HG03045 (cell line): Measurements from ENCODE around the gene DNER.
"Not testable (repeated sequence)": the region's sequence is repeated elsewhere in the genome, so short reads cannot be mapped to it uniquely, and the experiment has no call there.

ENCODE experiments used
- ATAC-seq: cut with Tn5 transposase; IDR thresholded peaks from one replicate; pipeline ENCODE4 v1.9.1; 2021; ENCODE audit warnings: mild to moderate bottlenecking, moderate library complexity; ENCODE audit not compliant: unreplicated experiment

Gene DNER

DNA sequence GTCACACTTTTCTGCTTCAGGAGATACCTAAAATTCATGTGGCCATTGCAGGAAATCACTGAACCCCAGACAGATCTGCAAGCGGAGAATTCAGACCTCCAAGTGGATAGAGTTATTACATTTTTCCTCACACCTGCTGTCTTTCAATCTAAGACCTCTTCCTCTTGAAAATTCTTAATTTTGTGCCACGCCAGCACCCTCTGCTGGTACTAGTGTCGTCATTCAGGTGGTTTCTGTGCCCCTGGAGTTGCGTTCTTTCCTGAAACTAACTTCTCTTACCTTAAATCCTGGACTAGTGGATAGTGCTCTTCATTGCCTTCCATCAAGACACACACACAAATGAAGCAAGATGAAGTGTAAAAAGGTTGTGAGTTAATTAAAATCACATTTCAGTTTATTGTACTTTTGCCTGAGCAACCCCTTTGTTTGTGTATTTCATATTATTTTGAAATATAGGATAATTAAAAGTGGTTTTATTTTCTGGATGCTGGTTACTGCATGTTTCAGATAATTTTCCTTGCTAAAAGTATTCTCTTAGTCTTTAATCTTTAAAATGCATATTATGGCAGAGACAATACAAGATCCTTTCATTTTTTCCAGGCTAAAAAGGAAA lies 1.6 kb upstream of the DNER start:
- ATAC-seq, result no peak

DNA sequence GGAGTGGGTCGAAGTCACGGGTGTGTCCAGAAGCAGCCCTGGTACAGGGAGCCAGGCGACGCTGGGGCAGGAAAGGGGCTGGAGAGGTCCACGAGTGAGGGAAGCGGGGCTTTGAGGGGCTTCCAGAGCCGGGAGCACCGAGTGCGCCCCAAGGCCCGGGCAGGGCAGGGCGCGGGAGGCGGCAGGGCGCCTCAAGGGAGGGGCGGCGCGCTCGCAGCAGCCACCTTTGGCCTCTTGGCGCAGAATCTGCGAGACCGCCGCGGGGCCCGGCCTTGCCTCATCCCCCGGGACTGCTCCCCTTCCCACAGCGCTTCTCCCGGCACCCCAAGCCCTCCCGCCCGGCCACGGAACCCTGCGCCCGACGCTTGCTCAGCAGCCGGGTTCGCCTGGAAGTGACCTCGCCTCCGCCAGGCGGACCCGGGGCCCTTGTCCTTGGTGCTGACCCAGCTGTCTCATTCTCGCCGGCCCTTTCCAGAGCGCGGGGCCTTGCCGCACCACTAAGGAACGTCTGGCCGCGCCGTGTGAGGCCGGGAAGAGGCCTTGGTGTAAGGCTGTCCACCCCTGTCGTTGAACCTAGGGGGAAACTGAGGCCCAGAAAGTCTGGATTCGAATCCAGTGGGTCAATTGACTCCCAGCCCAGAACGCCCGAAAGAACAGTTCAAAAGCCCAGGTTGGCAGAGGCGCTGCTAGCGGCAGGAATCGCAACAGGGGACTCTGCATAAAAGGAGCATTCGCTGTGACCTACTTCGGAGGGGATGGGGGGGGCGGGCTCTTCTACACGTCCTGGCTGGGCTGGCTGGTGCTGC lies 584 bp upstream of the DNER start:
- ATAC-seq, result peak; percentile 51

DNA sequence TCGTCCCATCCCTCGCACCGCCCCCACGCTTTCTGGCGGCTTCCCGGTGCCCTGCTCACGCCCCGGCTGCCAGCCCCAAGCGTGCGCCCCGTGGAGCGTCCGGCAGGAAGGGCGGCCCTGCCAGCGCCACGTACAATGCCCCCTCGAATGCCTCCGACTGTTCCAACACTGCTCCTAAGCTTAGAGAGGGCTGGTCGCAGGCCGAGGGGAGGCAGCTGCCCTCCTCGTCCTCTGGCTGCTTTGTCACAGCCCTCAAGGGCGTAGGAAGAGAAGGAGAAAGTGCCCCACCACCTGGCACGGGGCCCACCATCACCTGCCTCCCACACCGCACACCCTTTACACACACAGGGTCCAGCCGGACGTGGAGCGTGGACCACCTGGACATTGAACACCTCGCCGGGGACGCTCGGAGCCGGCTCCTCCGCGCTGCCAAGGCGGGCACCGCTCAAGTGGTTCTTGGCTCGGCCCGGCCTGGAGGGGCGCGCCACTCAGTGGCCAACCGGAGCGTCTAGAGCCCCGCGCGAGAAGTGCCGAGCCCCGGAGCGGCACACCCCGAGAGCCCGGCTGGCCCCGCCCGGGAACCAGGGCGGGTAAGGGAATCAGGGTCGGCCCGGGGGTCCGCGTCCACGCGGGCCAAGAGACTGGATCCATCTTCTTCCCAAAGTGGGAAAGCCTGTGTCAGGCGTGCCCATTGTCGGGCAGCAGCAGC lies 830 bp downstream of the DNER start:
- no peak for ATAC-seq

DNA sequence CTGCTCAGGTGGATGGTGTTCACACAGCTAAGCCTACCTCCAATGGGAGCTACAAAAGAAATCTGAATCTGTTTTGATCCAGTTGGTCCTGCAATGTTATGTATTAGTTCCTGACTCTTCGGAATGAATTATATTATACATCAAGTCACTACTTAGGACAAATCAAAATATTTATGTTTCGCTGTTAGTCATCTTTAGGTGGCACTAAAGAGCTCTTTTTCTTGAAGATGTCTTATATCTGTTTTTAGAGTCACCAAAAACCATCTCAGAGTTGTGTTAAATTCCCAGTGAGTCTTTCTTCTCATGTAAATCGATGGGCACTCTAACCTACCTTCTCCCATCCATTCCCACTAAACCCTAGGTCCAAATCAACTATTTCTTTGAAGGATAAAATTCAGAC lies 2.2 kb downstream of the DNER start:
- no peak for ATAC-seq

DNA sequence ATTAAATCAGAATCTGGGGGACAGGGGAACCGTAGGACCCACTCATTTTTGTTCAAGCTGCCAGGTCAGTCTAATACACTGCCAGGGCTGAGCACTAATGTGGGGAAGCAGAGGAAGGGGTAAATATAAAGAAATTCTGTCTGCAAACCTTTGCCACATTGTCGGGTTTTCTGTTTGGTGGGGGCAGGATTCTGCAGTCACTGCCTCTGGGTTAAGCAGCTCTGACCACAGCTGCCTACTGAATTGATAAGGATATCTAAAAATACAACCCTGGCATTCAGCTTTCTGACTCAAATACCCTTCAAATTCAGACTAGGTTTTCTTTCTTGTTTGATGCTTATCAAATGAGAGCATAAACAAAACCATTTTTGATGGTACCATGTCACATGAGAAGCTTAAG lies 6.0 kb downstream of the DNER start:
- no peak for ATAC-seq

DNA sequence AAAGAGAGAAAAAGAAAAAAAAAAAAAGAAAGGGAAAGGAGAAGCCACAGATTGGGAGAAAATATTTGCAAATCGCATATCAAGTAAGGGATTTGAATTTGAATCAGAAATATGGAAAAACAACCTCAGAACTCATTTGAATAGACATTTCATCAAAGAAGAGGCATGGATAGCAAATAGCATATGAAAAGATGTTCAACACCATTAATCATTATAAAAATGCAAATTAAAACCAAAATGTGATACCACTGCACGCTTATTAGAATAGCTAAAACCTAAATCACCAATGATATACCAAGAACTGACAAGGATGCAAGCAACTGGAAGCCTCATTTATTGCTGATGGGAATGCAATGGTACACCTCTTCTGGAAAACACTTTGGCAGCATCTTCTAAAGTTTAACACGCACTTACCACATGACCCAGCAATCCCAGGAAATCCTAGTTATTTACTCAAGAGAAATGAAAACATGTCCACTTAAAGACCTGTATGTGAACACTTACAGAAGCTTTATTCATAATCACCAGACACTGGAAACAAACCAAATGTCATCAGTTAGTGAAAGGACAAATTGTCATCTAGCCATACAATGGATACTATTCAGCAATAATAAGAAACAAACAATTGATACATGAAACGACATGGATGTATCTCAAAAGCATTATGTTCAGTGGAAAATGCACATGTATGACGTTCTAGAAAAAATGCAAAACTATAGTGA lies 10.3 kb downstream of the DNER start:
- no peak for ATAC-seq

DNA sequence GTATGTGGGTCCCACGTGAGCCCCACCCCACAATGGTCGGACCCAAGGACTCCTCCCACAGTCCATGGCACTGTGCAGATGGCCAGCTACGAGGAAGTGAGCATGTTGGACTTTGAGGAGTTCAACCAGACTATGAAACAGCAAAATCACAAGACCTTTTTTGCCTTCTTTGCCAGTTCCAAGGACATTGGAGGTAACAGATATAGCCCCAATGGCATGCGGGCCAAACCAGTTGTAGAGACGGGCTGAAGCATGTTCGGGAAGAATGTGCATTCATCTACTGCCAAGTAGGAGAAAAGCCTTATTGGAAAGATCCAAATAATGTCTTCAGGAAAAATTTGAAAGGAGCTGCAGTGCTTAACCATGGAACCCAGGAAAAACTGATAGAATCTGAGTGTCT lies 12.6 kb downstream of the DNER start:
- ATAC-seq, result no peak

DNA sequence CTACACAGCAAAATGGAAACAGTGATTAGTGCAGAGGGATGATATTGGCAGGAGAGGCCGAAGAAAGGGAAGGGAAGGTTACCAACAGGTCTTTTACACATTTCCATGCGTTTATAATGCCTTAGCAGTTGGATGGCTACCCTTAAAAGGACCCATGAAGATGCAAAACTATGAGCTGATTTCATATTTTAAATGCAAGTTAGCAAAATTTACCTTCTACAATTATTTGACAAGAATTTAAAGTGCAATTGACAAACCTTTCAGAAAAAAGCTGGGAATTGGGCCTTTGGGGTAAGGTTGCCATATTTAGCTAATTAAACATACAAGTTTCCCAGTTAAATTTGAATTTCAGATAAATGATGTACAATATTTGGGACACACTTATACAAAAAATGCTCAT lies 13.3 kb downstream of the DNER start:
- no peak for ATAC-seq

DNA sequence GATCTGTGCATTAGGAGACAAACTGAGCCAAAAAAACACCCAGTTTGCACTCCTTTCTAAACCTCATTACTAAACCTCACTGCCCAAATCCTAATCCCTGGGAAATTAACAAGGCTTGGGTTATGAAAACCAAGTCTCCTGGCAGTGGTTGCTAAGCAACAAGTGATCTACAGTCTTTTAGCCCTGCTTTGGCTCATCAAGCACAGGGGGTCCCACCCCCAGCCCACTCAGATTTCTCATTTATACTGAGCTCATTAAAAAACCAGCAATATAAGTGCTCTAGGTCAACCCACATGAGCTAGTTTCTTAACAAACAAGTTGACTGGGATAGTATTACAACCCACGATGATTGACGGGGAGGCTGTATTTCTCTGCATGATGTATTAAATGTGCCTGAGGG lies 18.4 kb downstream of the DNER start:
- ATAC-seq, result no peak

DNA sequence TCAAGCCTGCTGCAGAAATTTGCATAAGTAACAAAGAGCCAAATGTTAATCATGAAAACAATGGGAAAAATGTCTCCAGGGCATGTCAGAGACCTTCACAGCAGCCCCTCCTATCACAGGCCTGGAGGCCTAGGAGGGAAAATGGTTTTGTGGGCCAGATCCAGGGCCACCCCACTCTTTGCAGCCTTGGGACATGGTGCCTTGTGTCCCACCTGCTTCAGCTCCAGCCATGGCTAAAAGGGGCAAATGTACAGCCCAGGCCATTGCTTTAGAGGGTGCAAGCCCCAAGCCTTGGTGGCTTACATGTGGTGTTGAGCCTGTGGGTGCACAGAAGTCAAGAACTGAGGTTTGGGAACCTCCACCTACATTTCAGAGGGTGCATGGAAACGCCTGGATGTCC lies 20.5 kb downstream of the DNER start:
- ATAC-seq, result not testable (repeated sequence)

DNA sequence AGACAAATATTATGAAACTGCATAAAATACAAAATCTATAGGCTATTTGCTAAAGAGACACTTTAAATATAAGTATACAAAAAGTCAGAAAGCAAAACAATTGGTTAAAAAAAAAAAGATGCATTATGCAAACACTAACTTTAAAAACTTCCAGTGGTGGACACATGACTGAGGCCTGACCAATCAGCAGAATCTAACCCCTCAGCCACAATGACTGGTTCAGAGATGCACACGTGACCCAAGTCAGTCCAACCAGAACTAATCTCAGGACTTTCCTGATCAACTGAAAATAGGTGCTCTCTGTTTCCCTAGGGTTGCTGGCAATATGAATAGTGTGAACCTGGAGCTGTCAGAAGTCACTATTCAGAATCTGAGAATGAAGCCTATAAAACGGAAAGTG lies 22.7 kb downstream of the DNER start:
- ATAC-seq, result no peak

DNA sequence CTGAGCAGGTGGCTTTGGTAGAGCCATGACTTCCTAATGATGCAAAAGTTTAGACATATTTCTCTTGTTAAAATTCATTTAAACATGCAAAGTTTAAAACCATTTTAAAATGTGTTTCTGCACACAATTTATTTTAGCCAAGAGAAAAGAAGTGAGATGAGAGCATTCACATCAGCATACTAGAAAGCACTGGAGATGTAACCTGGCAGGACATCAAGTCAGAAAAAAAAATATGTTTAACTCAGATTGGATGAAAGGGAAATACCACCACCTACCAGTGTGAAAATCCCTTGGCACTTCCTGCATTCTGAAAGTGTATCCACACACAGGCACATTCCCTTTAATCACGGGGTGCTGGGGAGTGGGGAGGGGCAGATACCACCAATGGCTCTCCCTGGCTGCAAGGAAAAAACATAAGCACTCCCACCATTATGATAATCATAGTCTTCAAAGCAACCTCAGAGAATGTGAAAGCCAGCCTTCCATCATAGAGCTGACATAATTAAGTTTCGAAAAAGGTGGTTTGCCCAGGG lies 25.0 kb downstream of the DNER start:
- ATAC-seq, result no peak

DNA sequence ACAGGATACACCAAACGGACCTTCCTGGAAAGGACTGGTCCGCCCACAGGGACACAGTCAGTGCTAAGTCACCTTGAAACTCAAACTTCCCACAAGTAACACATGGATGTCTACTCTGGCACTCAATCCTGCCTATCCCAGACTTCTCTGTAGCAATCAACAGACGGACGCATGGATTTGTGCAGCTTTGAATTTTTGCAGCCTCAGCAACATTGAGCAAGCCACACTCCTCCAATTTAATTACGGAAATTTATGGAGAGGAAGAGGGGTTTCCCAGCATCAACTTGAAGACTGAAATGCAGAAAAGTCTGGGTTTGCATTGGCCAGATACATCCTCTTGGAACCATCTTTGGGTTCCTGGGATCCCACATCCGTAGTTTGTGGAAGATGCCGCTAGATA lies 26.2 kb downstream of the DNER start:
- ATAC-seq, result no peak

DNA sequence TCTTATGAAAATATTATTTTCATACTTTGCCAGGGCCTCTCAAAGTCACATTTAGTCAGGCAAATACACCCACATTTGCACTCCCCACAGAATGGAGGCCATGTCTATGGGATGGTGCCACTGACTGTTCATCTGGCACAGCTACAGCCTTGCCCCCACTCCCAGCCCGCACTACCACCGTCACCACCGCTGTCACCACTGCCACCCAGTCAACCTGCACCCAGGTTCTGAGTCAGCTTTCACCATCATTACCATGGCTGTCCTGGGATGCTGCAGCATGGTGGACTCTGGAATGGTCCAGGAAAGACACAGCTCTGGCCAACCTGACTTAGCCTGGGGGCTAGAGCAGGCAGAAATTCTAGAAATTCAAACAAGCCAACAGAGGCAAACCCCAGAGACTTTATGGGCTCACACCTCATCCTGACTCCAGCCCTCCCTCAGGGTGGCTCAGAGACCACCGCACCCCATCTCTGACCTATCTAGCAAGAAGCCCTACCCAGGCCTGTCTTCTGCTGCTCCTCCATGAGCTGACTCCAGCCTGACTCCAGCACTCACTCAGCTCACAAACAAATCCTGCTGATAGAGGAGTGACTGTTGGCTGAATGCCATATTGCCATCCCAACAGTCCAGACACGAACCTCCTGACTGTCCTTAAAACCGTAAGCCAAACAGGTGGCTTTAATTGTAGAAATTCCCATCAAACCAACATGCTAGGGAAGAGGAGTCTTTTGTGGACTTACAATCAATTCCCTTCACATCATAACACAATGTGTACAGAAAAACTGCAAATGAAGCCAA lies 28.0 kb downstream of the DNER start:
- no peak for ATAC-seq

DNA sequence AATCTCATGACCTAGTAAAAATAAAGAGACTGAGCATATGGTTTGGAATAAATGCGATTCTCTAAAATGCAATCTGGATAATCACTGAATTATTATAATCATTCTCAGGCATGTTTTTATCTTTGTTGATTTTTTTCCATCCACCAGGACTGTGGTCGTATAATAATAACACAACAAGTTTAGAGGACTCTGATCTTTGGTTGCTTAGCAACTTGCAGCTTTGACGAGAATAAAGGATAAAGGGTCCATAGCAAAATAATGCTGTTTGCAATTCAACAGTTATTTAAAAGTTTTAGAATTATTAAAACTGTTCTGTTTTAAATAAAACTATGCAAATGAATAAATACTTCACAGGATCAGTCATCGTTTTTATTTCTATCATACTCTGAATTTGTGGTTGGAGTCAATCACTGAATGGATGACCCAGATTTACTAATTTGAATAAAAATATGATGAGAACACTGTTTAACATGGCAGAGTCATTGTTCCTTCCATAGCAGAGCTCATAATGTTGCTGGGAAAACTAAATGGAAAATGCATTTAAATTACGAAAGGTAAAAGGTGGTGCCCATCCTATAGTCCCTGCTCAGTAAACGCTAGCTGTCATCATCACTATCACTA lies 29.3 kb downstream of the DNER start:
- ATAC-seq, result no peak

DNA sequence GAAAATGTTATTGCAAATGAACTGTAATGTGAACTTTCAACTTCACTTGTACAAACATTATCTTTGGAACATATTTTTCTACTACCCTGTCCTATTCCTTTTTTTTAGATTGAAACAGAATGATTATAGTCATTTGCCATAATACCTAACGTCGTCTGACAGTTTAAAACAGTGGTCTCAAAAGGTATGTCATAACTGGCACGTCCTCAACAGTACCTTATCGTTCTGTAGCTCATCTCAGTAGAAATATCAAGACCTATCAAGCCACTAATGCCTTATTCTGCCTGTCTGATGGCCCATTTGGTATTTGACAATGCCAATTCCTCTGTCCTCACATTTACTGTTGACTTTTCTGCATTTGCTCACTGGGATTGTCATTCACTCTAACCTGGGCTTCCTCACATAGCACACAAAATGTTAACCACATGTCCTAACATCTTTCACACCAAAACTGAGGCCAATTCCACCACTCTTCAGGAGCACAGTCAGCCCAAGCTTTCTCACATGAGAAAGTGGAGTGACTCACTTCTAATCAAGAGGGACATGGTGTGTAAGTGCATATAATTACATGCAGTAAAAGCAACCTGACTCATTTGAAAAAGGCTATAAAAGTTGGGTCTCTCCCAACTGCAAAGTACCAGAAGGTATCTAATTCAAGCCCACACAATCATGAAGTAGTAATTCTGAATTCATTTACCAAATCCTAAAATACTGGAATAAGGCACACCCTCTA lies 34.8 kb downstream of the DNER start:
- no peak for ATAC-seq

DNA sequence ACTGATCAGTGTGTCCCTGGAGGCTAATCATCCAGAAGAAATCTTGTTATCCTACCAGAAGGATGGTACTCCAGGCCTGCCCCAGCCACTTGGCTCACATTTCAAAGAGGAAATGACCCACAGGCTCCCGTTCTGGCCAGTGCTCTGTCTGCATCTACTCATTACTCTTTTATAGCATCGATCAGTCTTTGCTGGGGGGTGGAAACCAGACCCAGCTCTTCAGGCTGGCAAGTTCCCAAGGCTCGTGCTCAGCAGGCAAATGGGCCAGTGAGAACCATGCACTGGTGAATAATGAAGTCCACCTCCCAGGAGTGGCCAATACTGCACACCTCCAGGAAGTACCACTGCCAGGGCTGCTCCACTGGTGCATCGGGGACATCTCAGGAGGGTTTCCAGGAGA lies 38.8 kb downstream of the DNER start:
- no peak for ATAC-seq

DNA sequence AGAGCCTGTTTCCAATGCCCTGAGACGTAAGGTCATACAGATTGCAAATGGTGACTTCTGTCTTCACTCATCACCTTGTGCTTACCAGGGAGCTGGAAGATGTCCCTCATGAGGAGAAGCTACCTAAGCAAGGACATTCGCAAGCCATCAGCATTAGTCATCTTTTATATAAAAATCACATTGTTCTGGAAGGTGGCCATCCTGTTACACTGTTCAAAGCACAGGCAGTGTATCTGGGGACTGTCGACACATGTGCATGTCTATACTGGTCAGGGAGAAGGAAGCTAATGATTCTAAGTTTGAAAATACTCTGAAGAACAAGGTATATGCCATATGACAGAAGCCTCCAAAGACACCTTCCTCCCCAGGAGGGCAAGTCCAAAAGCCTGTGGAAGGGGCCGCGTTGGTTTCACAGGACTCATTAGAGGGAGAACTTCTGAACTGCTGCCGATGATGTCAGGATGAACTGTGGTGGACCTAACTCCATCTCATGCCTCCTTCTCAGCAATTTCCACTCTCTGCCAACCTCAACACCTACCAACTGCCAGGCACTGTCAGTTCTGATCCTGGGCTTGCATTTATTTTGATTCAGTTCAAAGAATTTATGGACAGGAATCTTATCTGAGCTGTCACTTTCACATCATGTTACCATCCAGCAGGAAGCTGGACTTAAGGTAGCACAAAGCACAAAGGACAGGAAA lies 39.4 kb downstream of the DNER start:
- no peak for ATAC-seq

DNA sequence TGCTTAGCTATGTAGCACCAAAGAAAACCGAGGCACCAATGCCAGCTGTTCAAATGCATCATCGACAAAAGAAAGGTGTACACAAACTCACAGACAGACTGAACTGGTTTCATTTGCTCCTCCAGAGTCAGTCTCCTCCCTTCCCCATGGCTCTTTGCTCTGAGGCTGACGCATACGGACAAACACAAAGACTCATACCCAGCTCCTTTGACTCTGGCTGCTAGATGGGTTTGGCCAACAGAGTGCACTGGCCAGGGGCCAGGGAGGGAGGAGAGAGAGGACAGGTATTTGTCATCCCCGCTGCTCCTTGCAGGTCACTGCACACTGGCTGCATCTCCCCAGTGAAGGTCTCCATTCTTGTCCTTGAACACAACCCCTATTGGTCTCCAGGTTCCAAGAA lies 40.7 kb downstream of the DNER start:
- no peak for ATAC-seq
